Camera-type eye (tissue), 1 donor: ENCODE measurements around the gene PPIC. TPM values are rescaled to one million over a fixed set of nuclear protein-coding genes. Genes with fewer than 3 reads are reported as not detected.

Experiments
- total RNA-seq: library from RNA; depleted of rRNA; stranded (reverse); fragments of >200 nt; gene quantifications from one replicate; pipeline ENCODE4 v1.2.3, GENCODE V29; 2014

Gene PPIC
- 31.6 TPM for total RNA-seq

DNA sequence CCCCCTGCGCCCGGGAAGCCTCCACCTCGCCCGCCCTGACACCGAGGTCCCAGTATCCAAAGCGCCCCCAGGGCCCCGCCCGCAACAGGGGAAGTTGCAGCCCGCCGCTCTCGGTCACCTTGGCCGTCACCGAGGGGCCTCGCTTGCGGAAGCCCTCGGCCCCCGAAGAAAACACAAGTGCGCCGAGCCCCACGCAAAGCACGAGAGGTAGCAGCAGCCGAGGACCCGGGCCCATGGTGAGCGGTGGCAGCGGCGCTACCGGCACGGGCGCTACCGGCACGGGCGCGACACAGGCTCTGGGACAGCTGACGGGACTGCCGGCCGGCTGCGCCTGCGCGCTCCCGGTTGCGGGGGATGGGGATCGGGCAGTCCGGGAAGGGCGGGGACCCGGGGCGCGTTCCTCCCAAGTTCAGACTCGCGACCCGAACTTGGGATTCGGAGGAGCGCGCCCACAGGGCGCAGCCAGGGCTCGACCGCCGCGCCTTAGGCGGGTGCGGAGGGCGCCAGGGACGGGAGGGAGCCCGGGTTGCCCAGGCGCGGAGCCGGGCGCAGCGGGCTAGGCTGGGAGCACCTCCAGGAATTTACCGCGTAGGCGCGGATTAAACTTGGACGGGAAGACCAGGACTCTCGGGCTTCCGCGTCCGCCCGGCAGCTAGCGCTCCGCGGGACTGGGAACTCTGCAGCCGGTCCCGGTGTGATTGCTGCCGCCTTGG, at the start of gene PPIC:
PPIC (minus strand) TSS at position 335 of the 713 bp plus-strand sequence; CDS start at position 235, 100 bp downstream.

Other genes starting within 250 kb of the PPIC start
- 17.0 TPM for gene SNX24, start 191.1 kb downstream of the PPIC start, total RNA-seq
- gene PRDM6, start 52.5 kb upstream of the PPIC start, total RNA-seq, result 3.4 TPM